DMS153 treated with DMSO at 0.1 percent for 48 hours (cell line): ENCODE measurements around the gene TOLLIP.

ENCODE experiments used
- DNase-seq: peaks from one replicate; lab custom pipeline; 2025; ENCODE audit not compliant: unreplicated experiment; lab: John Stamatoyannopoulos, UW

The TOLLIP gene

GRCh38 chr11:1283906-1284305, 25.5 kb downstream of the TOLLIP start:
- no peak for DNase-seq

GRCh38 chr11:1283091-1283511, 26.3 kb downstream of the TOLLIP start:
- no peak for DNase-seq

- DNase-seq, result no peak
These were observed 27.5 kb downstream of the TOLLIP start for GRCh38 chr11:1281974-1282365.

- DNase-seq, result no peak
These were observed 28.0 kb downstream of the TOLLIP start for GRCh38 chr11:1281326-1281973.

- DNase-seq, result no peak
These were observed 29.1 kb downstream of the TOLLIP start for GRCh38 chr11:1280116-1281035.

- DNase-seq, result no peak
These were observed 29.8 kb downstream of the TOLLIP start for GRCh38 chr11:1279674-1280055.

- no peak for DNase-seq
These were observed 30.4 kb downstream of the TOLLIP start for GRCh38 chr11:1278766-1279673.

GRCh38 chr11:1277936-1278512, 31.4 kb downstream of the TOLLIP start:
- DNase-seq, result no peak

GRCh38 chr11:1276866-1277615, 32.4 kb downstream of the TOLLIP start:
- DNase-seq, result no peak

GRCh38 chr11:1276041-1276790, 33.2 kb downstream of the TOLLIP start:
- no peak for DNase-seq

GRCh38 chr11:1275021-1275420, 34.4 kb downstream of the TOLLIP start:
- DNase-seq, result no peak

GRCh38 chr11:1274501-1274900, 34.9 kb downstream of the TOLLIP start:
- no peak for DNase-seq

- DNase-seq, result no peak
These were observed 36.9 kb downstream of the TOLLIP start for GRCh38 chr11:1272531-1272930.

- no peak for DNase-seq
These were observed 37.5 kb downstream of the TOLLIP start for GRCh38 chr11:1271927-1272326.

- DNase-seq, result no peak
These were observed 38.0 kb downstream of the TOLLIP start for GRCh38 chr11:1271406-1271805.

- no peak for DNase-seq
These were observed 38.4 kb downstream of the TOLLIP start for GRCh38 chr11:1271002-1271401.

GRCh38 chr11:1270476-1270875, 39.0 kb downstream of the TOLLIP start:
- DNase-seq, result no peak

GRCh38 chr11:1269957-1270356, 39.5 kb downstream of the TOLLIP start:
- DNase-seq, result no peak

GRCh38 chr11:1267441-1268100, 41.9 kb downstream of the TOLLIP start:
- DNase-seq, result no peak
